Left ventricle myocardium inferior (tissue), 1 donor: ENCODE results near the gene SYTL2. TPM values are rescaled to one million over a fixed set of nuclear protein-coding genes. Genes with fewer than 3 reads are reported as not detected.

Source experiments
- DNase-seq: peaks from one replicate; pipeline ENCODE4 v3.0.0-alpha.2; 2020
- H3K27ac ChIP-seq: fragments of 200-600 bp; replicated peaks from 2 replicates; pipeline ENCODE4 v1.8.0; 2021
- H3K27me3 ChIP-seq: fragments of 200-600 bp; 2 replicates; pipeline ENCODE4 v1.8.0; 2021; ENCODE audit warnings: low read depth
- H3K36me3 ChIP-seq: fragments of 200-600 bp; 2 replicates; pipeline ENCODE4 v1.8.0; 2021
- H3K4me1 ChIP-seq: fragments of 200-600 bp; 2 replicates; pipeline ENCODE4 v1.8.0; 2021
- H3K4me3 ChIP-seq: fragments of 200-600 bp; 2 replicates; pipeline ENCODE4 v1.8.0; 2021; ENCODE audit warnings: mild to moderate bottlenecking, moderate library complexity
- H3K9me3 ChIP-seq: fragments of 200-600 bp; replicated peaks from 2 replicates; pipeline ENCODE4 v1.8.0; 2021
- intact Hi-C: fragments of 100-400 bp; cut with micrococcal nuclease; formaldehyde crosslinking; loops from one replicate; pipeline ENCODE4 v1.11.0; 2022
- total RNA-seq: library from RNA; stranded (reverse); fragmentation: NEBNext Ultra II Directional; extraction: Animal tissue kit (Norgen Biotek cat#: 25700); gene quantifications from one replicate; pipeline ENCODE4 v1.2.1, GENCODE V29; 2021
- TF ChIP-seq, protein P1 (sequence below): fragments of 200-600 bp; IDR thresholded peaks from 2 replicates; pipeline ENCODE4 v1.8.0; 2021; ENCODE audit warnings: antibody characterized with exemption, mild to moderate bottlenecking, borderline replicate concordance
- donor health status: DM: no; HTN: yes; CAD: no; lungs with severe emphysema.

SYTL2 gene
- total RNA-seq, 1 donor from 2014 or later, result 3.8 TPM

DNA sequence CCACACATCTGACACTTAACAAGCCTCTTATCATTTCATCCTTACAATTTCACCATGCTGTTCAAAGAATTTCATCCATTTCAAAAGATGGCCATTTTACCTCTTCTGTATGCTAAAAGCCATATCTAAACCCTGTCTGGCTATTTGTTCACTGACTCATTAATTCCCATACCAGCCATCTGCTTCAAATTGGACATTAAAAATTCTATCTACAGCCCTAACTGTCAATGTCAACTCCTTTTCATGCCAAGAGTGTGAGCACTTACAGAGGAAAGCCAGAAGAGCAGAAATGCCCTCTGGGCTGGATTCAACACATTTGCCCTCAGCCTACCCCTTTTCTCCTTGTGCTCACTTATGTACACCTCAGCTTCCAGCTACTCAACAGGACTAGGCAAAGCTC is 59.2 kb downstream of the SYTL2 start:
- no peaks in the 10 kb centered on the region for H3K36me3 ChIP-seq
- DNase-seq, result no peak
- H3K27me3 ChIP-seq, result no peaks in the 10 kb centered on the region
- no peak overlapping the region for H3K27ac ChIP-seq
- peaks cover 5% of the 10 kb centered on the region for H3K4me1 ChIP-seq
- no peaks in the 10 kb centered on the region for H3K9me3 ChIP-seq
- TF ChIP-seq, protein P1, sequence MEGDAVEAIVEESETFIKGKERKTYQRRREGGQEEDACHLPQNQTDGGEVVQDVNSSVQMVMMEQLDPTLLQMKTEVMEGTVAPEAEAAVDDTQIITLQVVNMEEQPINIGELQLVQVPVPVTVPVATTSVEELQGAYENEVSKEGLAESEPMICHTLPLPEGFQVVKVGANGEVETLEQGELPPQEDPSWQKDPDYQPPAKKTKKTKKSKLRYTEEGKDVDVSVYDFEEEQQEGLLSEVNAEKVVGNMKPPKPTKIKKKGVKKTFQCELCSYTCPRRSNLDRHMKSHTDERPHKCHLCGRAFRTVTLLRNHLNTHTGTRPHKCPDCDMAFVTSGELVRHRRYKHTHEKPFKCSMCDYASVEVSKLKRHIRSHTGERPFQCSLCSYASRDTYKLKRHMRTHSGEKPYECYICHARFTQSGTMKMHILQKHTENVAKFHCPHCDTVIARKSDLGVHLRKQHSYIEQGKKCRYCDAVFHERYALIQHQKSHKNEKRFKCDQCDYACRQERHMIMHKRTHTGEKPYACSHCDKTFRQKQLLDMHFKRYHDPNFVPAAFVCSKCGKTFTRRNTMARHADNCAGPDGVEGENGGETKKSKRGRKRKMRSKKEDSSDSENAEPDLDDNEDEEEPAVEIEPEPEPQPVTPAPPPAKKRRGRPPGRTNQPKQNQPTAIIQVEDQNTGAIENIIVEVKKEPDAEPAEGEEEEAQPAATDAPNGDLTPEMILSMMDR, result no peak
- H3K4me3 ChIP-seq, result no peak overlapping the region
- intact Hi-C loops, result no loop called here

DNA sequence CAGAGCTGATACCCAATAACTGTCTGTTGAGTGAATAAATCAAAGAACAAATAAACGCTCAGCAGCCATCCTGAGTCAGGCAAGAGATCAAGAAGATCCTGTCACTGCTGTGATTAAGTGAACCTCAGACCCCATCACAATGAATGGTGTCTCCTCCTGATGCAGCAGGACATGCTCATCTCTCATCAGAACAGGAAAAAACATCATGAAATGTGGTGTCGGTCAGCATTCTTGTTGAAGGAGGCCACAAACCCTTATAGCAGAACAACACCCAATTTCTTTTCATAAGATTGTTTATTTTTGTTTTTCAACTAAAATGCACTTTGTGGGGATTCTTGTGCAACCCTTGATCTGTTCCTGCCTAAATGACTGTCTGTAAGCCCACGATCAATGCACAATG is 60.3 kb downstream of the SYTL2 start:
- DNase-seq, result no peak
- TF ChIP-seq, protein P1, result no peak
- H3K27ac ChIP-seq, result no peak overlapping the region
- no peaks in the 10 kb centered on the region for H3K36me3 ChIP-seq
- no peak overlapping the region for H3K4me3 ChIP-seq
- no peaks in the 10 kb centered on the region for H3K27me3 ChIP-seq
- intact Hi-C loops, result no loop called here
- H3K9me3 ChIP-seq, result no peaks in the 10 kb centered on the region
- peaks cover 5% of the 10 kb centered on the region for H3K4me1 ChIP-seq

DNA sequence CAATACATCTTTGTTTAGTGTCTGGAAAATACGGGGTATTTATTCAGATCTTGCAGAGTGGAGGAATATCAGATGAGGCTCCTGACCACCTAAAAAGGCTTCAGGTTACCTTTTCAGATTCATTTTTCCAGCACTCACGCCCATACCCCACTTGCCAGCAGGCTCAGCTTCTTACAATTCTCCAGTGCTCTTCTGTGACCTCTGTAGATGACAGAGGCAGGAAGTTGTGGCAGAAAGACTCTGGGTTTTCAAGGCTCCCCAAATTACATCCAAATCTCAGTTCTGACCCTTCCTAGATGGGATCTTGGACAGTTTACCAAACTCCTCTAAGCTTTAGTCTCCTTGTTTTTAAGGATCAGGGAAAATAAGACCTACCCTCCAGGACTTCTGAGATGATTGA is 61.1 kb downstream of the SYTL2 start:
- Histone ChIP-seq H3K27me3 (no peaks in the 10 kb centered on the region), H3K9me3 (no peaks in the 10 kb centered on the region), H3K27ac (no peak overlapping the region), H3K4me3 (no peak overlapping the region), H3K36me3 (no peaks in the 10 kb centered on the region), H3K4me1 (peaks cover 5% of the 10 kb centered on the region)
- no peak for DNase-seq
- TF ChIP-seq, protein P1, result no peak
- intact Hi-C loops, result no loop called here

DNA sequence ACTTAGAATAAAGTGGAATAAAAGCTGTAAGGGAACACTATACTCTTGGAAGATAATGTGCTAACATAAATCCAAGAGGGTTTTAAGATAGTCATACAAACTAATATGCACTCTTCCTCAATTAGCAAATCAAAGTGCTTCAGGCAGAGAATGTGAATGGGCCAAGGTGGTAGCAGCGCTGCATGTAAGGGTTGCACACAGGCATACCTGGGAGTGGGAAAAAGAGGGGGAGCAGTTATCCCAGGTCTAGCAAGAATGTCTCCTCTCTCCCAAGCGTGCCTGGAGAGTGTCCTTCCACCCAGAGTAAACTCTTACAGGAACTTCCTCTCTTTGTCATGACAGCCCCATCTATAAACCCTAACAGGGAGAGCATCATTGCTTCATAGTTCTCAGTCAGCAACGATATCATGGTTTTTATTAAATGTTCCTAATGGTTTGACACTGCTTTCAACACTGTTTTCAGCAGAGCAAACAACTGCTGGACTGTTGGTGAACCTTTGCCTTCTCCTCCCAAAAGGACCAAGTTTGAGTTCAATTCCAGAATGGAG is 61.6 kb downstream of the SYTL2 start:
- no peak overlapping the region for H3K27ac ChIP-seq
- peaks cover 5% of the 10 kb centered on the region for H3K4me1 ChIP-seq
- no peak for DNase-seq
- TF ChIP-seq, protein P1, result no peak
- intact Hi-C loops, result no loop called here
- H3K36me3 ChIP-seq, result no peaks in the 10 kb centered on the region
- no peaks in the 10 kb centered on the region for H3K9me3 ChIP-seq
- no peaks in the 10 kb centered on the region for H3K27me3 ChIP-seq
- no peak overlapping the region for H3K4me3 ChIP-seq

DNA sequence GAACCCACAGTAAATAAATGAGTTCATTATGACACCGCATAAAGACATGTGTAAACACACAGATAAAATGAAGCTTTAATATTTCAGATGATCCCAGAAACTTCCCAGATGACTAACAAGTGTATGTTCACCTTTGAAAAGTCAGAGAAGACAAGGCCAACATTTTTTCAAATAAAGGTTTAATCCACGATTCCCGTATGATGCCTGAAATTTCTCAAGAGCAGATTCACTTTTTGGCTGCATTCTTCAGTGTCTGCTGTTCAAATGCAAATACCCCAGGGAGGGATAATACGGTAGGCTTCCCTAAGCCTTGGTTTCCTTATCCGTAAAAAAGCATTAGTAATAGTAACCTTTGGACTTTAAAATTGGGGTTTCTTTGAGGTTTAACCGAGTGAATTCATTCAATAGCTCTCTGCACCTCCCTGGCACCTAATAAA is 62.5 kb downstream of the SYTL2 start:
- TF ChIP-seq, protein P1, result no peak
- H3K27ac ChIP-seq, result no peak overlapping the region
- H3K27me3 ChIP-seq, result no peaks in the 10 kb centered on the region
- intact Hi-C loops, result no loop called here
- H3K4me3 ChIP-seq, result no peak overlapping the region
- peaks cover 5% of the 10 kb centered on the region for H3K4me1 ChIP-seq
- DNase-seq, result no peak
- no peaks in the 10 kb centered on the region for H3K9me3 ChIP-seq
- H3K36me3 ChIP-seq, result no peaks in the 10 kb centered on the region
